ENCODE data around the gene ARHGAP28. TPM values are rescaled to one million over a fixed set of nuclear protein-coding genes. Genes with fewer than 3 reads are reported as not detected.

Gene ARHGAP28
- total RNA-seq, 1 donor from 2014 or later, result 1.5 TPM

- no peak for TF ChIP-seq CTCF (IDR thresholded peaks at IDR 0.05; ENCODE audit: borderline replicate concordance)
- Histone ChIP-seq H3K27me3 (ENCODE audit: low read depth) (peaks cover 56% of the 10 kb centered on the region), H3K9me3 (replicated peaks) (no peaks in the 10 kb centered on the region), H3K4me3 (no peak overlapping the region), H3K27ac (replicated peaks) (no peak overlapping the region), H3K36me3 (no peaks in the 10 kb centered on the region), H3K4me1 (no peaks in the 10 kb centered on the region)
- intact Hi-C loops (cut with micrococcal nuclease), result no loop called here
- no peak for DNase-seq
Measured at GRCh38 chr18:6940451-6940850, 210.9 kb downstream of the ARHGAP28 start.

- Histone ChIP-seq H3K9me3 (replicated peaks) (no peaks in the 10 kb centered on the region), H3K4me1 (no peaks in the 10 kb centered on the region), H3K27ac (replicated peaks) (no peak overlapping the region), H3K27me3 (ENCODE audit: low read depth) (peaks cover 54% of the 10 kb centered on the region), H3K36me3 (no peaks in the 10 kb centered on the region), H3K4me3 (no peak overlapping the region)
- no peak for DNase-seq
- no peak for TF ChIP-seq CTCF (IDR thresholded peaks at IDR 0.05; ENCODE audit: borderline replicate concordance)
- intact Hi-C loops (cut with micrococcal nuclease), result no loop called here
Measured at GRCh38 chr18:6941996-6942395, 212.5 kb downstream of the ARHGAP28 start.

GRCh38 chr18:6942742-6943141, 213.2 kb downstream of the ARHGAP28 start:
- Histone ChIP-seq H3K4me3 (no peak overlapping the region), H3K9me3 (replicated peaks) (no peaks in the 10 kb centered on the region), H3K4me1 (no peaks in the 10 kb centered on the region), H3K27me3 (ENCODE audit: low read depth) (peaks cover 57% of the 10 kb centered on the region), H3K27ac (replicated peaks) (no peak overlapping the region), H3K36me3 (no peaks in the 10 kb centered on the region)
- intact Hi-C loops (cut with micrococcal nuclease), result no loop called here
- TF ChIP-seq CTCF (IDR thresholded peaks at IDR 0.05; ENCODE audit: borderline replicate concordance), result no peak
- no peak for DNase-seq

- intact Hi-C loops (cut with micrococcal nuclease), result no loop called here
- peaks cover 55% of the 10 kb centered on the region for H3K27me3 ChIP-seq (ENCODE audit: low read depth)
- DNase-seq, result no peak
- no peak overlapping the region for H3K27ac ChIP-seq (replicated peaks)
- no peaks in the 10 kb centered on the region for H3K36me3 ChIP-seq
- no peak overlapping the region for H3K4me3 ChIP-seq
- TF ChIP-seq CTCF (IDR thresholded peaks at IDR 0.05; ENCODE audit: borderline replicate concordance), result no peak
- no peaks in the 10 kb centered on the region for H3K4me1 ChIP-seq
- no peaks in the 10 kb centered on the region for H3K9me3 ChIP-seq (replicated peaks)
Measured at GRCh38 chr18:6943143-6943542, 213.6 kb downstream of the ARHGAP28 start.

GRCh38 chr18:6947338-6948030, 218.0 kb downstream of the ARHGAP28 start:
- H3K4me3 ChIP-seq, result no peak overlapping the region

More at GRCh38 chr18:6947338-6948030, 218.0 kb downstream of the ARHGAP28 start:
- TF ChIP-seq CTCF (IDR thresholded peaks at IDR 0.05; ENCODE audit: borderline replicate concordance), result no peak
- intact Hi-C loops (cut with micrococcal nuclease), result no loop called here
- H3K27me3 ChIP-seq (ENCODE audit: low read depth), result peaks cover 40% of the 10 kb centered on the region
- H3K36me3 ChIP-seq, result no peaks in the 10 kb centered on the region
- DNase-seq, result no peak
- H3K4me1 ChIP-seq, result no peaks in the 10 kb centered on the region
- H3K27ac ChIP-seq (replicated peaks), result no peak overlapping the region
- no peaks in the 10 kb centered on the region for H3K9me3 ChIP-seq (replicated peaks)
